Measurements from ENCODE around the gene TEX11. TPM values are rescaled to one million over a fixed set of nuclear protein-coding genes. Genes with fewer than 3 reads are reported as not detected.
"Not testable (repeated sequence)": the region's sequence is repeated elsewhere in the genome, so short reads cannot be mapped to it uniquely, and the experiment has no call there.

Gene TEX11
- total RNA-seq, 1 donor from 2014 or later, result not detected

DNA sequence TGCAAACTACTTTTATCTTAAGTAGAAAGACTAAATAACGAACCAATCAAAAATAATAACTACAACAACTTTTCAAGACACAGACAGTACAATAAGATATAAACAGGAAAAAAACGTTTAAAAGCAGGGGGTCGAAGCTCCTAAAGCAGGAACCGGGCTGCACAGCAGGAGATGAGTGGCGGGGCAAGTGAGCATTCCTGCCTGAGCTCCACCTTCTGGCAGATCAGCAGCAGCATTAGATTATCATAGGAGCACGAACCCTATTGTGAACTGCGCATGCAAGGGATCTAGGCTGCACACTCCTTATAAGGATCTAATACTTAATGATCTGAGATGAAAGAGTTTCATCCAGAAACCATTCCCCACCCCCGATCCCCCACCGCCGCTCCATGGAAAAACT is 146.2 kb downstream of the TEX11 start:
- DNase-seq (ENCODE audit: low read depth in 2 of 2), result no peak

DNA sequence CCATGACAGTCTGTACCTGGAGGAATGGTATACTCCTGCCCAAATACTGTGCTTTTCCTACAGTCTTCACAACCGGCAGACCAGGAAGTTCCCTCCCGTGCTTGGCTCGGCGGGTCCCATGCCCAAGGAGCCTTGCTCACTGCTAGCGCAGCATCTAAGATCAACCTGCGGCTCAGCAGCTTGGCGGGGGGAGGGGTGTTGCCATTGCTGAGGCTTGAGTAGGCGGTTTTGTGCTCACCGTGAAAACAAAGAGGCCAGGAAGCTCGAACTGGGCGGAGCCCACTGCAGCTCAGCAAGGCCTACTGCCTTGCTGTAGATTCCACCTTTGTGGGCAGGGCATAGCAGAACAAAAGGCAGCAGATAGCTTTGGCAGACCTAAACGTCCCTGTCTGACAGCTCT is 152.7 kb downstream of the TEX11 start:
- no peak for DNase-seq (ENCODE audit: low read depth in 2 of 2)

DNA sequence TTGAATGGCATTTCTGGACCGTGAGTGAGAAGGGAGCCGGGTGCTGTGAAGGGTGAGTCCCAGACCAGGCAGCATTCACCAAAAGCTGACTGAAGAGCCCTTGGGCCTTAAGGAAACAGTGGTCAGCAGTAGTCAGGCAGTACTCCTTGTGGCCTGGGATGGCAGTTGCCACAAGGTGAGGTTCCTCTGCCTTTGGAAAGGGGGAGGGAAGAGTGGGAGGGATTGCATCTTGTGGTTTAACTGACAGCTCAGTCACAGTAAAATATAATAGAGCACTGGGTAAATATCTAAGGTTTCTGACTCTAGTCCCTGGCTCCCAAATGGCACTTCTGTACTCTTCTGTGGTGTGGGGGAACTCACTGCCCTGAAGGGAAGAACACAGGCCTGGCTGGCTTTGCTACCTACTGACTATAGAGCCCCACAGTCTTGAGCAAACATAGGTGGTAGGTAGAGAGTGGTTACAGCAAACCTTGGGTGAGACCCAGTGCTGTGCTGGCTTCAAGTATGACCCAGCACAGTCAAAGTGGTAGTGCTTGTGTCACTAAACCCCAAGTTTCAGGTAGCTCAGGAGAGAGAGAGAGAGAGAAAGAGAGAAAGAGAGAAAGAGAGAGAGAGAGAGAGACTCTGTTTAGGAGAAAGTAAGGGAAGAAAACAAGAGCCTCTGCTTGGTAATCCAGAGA is 154.2 kb downstream of the TEX11 start:
- no peak for DNase-seq (ENCODE audit: low read depth in 2 of 2)

DNA sequence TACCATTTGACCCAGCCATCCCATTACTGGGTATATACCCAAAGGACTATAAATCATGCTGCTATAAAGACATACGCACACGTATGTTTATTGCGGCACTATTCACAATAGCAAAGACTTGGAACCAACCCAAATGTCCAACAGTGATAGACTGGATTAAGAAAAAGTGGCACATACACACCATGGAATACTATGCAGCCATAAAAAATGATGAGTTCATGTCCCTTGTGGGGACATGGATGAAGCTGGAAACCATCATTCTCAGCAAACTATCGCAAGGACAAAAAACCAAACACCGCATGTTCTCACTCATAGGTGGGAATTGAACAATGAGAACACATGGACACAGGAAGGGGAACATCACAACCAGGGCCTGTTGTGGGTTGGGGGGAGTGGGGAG is 174.7 kb downstream of the TEX11 start:
- DNase-seq (ENCODE audit: low read depth in 2 of 2), result not testable (repeated sequence)

DNA sequence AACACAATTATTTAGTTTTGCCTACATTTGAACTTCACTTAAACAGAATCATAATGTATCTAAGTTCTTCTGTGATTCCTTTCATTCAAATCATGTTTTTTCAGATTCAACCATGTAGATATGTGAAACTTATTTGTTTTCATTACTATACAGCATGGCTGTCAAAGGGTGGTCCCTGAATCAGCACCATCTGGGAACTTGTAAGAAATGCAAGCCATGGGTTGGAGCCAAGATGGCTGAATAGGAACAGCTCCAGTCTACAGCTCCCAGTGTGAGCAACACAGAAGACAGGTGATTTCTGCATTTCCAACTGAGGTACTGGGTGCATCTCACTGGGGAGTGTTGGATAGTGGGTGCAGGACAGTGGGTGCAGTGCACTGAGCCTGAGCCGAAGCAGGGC is 180.6 kb downstream of the TEX11 start:
- not testable (repeated sequence) for DNase-seq (ENCODE audit: low read depth in 2 of 2)

DNA sequence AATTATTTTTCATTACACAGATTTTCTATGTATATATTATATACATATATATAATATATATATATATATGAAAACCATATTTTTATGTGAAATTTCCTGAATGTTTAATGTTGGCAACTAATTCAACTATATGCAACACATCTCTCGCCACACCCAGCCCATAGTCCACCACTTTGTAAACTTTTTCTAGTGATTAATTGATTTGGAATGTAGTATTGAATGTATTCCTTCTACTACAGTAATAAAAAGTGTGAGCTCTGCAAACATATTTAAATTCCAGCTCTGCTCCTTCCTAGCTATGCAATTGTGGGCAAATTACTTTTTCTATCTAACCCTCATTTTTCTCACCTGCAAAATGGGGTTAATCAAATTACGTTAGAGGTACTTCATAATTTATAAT is 187.8 kb downstream of the TEX11 start:
- no peak for DNase-seq (ENCODE audit: low read depth in 2 of 2)

DNA sequence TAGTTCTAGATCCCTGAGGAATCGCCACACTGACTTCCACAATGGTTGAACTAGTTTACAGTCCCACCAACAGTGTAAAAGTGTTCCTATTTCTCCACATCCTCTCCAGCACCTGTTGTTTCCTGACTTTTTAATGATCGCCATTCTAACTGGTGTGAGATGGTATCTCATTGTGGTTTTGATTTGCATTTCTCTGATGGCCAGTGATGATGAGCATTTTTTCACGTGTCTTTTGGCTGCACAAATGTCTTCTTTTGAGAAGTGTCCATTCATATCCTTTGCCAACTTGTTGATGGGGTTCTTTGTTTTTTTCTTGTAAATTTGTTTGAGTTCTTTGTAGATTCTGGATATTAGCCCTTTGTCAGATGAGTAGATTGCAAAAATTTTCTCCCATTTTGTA is 197.2 kb downstream of the TEX11 start:
- DNase-seq (ENCODE audit: low read depth in 2 of 2), result not testable (repeated sequence)

DNA sequence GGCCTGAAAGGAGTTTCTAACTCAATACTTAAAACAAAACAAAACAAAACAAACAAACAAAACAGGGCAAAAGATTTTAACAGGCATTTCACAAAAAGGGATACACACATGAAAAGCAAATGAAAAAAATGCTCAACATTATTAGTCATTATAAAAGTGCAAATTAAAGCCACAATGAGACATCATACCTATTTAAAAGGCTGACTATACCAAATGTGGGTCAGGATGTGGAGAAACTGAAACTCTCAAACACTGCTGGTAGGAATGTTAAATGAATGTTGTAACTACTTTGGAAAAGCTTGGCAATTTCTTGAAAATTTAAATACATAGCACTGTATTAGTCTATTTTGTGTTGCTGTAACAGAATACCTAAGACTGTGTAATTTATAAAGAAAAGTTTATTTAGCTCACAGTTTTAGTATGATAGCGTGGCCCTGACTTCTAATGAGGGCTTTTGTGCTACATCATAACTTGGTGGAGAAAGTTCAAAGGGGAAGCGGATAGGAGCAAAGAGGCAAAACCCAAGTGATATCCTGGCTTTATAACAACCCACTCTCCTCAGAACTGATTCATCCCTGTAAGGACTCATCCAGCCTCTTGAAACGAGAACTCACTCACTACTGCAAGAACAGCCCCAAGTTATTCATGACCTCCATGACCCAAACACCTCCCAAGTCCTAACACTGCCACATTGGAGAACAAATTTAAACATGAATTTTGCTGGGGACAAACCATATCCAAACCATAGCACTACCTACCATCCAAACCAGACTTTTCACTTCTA is 214.0 kb downstream of the TEX11 start:
- DNase-seq (ENCODE audit: low read depth in 2 of 2), result no peak

DNA sequence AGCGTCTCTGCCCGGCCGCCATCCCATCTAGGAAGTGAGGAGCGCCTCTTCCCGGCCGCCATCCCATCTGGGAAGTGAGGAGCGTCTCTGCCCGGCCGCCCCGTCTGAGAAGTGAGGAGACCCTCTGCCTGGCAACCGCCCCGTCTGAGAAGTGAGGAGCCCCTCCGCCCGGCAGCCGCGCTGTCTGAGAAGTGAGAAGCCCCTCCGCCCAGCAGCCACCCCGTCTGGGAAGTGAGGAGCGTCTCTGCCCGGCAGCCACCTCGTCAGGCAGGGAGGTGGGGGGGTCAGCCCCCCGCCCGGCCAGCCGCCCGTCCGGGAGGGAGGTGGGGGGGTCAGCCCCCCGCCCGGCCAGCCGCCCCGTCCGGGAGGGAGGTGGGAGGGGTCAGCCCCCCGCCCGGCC is 229.1 kb downstream of the TEX11 start:
- not testable (repeated sequence) for DNase-seq (ENCODE audit: low read depth in 2 of 2)

DNA sequence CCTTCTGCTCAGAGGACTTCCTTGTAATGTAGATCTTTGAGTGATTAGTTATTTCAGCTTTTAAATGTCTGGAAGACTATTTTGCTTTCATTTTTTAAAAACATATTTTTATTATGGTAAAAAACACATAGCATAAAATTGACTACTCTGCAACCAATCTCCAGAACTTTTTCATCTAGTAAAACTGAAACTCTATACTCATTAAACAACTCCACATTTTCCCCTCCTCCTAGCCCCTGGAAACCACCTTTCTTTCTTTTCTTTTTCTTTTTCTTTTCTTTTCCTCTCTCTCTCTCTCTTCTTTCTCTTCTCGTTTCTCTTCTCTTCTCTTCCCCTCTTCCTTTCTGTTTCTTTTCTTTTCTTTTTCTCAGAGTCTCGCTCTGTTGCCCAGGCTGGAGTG is 233.2 kb downstream of the TEX11 start:
- DNase-seq (ENCODE audit: low read depth in 2 of 2), result no peak

DNA sequence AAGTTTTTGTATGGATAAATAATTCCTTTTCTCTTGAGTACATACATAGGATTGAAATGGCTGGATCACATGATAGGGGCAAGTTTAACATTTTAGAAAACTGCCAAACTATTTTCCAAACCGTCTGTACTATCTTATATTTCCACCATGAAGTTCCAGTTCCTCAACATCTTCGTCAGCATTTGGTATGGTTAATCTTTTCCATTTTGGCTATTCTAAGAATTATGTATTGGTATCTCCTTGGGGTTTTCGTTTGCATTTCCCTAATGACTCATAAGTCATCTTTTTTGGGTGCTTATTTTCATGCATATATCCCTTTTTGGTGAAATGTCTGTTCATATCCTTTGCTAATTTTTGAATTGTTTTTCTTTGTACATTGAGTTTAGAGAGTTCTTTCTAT is 236.2 kb downstream of the TEX11 start:
- no peak for DNase-seq (ENCODE audit: low read depth in 2 of 2)

DNA sequence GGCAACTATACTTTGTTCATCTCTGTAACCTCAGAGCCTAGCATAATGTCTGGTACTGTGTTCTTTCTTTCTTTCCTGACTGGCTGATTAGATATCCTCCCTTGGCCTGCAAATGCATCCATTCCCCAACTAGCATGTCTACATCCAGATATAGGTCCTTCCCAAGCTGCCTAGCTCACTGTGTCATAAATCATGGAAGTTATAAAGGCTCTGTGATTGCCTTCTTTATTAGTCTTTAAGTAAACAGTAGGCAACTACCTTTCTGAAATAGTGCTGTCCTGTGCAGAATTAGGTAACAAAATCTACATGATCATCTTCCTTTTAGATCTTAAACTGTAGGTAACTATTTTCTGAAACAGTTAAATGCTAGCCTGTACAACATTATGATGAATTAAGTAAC is 239.4 kb downstream of the TEX11 start:
- no peak for DNase-seq (ENCODE audit: low read depth in 2 of 2)

DNA sequence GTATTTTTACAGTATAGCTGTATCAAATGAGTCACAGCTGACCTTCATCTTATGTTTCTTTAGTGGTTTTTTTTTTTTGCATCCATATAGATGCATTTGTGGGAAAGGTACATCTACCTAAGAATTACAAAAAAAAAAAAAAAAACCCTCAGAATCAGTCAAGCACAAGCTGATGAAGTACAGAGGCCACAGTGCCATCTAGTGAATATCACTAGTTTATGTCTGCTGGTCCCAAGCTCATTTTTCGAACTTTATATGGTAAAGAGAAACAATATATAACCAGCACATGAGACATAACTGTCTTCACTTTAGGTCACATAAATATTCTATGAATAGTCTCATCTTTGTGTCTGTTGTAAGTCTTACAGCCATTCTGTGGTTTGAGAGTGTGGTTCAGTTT is 243.8 kb downstream of the TEX11 start:
- DNase-seq (ENCODE audit: low read depth in 2 of 2), result peak; percentile 39 to 52

DNA sequence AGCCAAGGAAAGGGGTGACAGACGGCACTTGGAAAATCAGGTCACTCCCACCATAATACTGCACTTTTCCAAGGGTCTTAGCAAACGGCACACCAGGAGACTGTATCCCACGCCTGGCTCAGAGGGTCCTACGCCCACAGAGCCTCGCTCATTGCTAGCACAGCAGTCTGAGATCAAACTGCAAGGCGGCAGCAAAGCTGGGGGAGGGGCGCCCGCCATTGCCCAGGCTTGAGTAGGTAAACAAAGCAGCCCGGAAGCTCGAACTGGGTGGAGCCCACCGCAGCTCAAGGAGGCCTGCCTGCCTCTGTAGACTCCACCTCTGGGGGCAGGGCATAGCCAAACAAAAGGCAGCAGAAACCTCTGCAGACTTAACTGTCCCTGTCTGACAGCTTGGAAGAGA is 247.4 kb downstream of the TEX11 start:
- not testable (repeated sequence) for DNase-seq (ENCODE audit: low read depth in 2 of 2)

DNA sequence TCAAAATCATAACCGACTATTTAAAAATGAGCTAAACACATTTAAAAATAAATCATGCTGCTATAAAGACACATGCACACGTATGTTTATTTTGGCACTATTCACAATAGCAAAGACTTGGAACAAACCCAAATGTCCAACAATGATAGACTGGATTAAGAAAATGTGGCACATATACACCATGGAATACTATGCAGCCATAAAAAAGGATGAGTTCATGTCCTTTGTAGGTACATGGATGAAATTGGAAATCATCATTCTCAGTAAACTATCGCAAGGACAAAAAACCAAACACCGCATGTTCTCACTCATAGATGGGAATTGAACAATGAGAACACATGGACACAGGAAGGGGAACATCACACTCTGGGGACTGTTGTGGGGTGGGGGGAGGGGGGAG is 251.0 kb downstream of the TEX11 start:
- DNase-seq (ENCODE audit: low read depth in 2 of 2), result not testable (repeated sequence)

DNA sequence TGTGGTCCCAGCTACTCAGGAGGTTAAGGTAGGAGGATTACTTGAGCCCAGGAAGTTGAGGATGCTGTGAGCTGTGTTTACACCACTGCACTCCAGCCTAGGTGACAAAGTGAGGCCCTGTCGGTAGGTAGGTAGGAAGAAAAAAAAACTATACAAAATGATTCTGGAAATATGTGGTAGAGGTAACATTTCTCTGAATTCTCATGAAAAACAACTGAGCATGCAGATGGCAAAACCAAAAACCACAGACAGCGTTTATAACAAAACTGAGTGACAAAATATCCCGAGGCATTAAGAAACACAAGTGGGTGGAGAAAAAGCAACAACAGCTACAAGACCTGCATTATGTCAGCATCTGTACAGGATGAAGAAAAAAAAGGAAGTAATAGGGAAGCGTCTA is 252.2 kb downstream of the TEX11 start:
- no peak for DNase-seq (ENCODE audit: low read depth in 2 of 2)

DNA sequence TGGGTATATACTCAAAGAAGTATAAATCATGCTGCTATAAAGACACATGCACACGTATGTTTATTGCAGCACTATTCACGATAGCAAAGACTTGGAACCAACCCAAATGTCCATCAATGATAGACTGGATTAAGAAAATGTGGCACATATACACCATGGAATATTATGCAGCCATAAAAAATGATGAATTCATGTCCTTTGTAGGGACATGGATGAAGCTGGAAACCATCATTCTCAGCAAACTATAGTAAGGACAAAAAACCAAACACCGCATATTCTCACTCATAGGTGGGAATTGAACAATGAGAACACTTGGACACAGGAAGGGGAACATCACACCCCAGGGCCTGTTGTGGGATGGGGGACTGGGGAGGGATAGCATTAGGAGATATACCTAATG is 260.6 kb downstream of the TEX11 start:
- not testable (repeated sequence) for DNase-seq (ENCODE audit: low read depth in 2 of 2)

DNA sequence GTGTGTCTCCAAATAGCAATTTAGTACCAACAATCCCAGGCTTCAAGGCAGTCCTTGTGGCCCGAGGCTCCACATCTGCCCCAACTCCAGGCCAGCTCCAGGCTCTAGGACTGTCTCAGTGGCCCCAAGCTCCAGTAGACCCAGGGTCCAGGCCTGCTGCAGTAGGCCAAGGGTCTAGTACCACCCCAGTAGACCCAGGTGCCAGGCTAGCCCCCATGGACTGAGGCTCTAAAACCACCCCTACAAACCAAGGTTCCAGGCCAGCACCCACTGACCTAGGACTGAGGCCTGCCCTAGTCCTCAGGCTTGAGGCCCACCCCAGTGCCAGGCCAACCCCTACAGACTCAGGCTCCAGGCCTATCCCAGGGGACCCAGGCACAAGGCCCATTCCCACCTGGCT is 272.3 kb downstream of the TEX11 start:
- DNase-seq (ENCODE audit: low read depth in 2 of 2), result no peak

DNA sequence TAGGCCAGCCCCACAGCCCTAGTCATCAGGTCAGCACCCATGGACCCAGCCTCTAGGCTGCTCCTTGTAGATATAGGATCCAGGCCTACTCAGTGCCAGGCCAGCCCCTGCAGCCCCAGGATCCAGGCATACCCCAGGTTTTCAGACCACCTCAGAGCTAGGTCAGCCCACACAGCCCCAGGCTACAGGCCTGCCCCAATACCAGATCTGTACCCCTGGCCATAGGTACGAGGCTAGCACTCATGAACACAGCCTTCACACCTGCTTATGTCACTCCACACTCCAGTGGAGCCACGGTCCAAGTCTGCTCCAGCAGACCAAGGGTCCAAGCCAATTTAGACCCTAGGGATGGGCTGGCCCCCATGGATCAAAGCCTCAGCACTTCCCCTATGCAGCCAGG is 272.8 kb downstream of the TEX11 start:
- DNase-seq (ENCODE audit: low read depth in 2 of 2), result no peak

DNA sequence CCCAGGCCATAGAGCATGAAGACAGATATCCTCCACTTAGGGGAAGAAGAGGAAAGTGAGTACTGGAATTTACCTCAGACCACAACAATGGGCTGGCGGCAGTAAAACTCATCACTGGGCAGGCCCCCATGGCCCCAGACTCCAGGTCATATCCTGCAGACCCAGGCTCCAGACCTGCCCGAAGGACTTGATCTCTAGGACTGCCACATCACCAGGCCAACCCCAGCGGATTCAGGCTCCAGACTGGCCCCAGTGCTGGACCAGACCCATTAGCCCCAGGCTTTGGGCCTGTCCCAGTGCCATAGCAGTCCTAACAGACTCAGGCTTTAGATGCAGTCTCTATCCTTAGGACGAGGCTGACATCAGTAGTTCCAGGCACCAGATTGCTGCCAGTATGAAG is 273.3 kb downstream of the TEX11 start:
- DNase-seq (ENCODE audit: low read depth in 2 of 2), result no peak

DNA sequence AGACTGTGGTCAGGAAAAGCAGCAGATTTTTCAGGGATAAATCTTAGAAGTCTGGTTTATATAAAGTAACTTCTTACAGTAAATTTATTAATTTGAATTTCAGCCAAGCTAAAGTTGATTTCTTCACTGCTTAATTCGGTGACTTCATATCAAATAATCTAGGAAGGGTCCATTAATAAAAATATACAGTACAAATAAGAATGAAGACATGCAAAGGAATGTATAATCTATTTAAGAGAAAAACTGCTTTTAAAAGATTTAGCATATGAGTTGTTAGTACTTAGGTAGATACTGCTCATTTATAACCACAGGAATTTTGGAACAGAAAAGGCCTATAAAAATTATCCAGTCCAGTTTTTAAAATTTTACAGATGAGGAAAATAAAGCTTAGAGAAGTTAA is 286.8 kb downstream of the TEX11 start:
- no peak for DNase-seq (ENCODE audit: low read depth in 2 of 2)

DNA sequence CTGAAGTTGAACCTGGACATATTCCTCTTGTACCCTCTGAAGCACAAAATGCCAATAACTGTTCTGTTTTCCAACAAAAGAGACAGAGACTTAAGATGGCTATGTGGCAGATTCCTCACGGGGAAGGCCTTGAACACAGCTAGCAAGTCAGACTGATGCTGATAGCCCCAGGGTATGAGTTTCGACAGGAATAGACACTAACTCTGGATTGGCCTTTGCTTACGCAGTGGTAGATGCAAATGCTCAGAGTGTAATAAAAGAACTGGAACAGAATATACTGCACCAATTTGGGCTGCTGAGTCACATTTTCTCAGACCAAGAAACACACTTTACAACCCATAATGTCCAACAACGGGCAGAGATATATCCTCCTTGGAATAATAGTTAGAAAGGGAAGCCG is 290.0 kb downstream of the TEX11 start:
- no peak for DNase-seq (ENCODE audit: low read depth in 2 of 2)

DNA sequence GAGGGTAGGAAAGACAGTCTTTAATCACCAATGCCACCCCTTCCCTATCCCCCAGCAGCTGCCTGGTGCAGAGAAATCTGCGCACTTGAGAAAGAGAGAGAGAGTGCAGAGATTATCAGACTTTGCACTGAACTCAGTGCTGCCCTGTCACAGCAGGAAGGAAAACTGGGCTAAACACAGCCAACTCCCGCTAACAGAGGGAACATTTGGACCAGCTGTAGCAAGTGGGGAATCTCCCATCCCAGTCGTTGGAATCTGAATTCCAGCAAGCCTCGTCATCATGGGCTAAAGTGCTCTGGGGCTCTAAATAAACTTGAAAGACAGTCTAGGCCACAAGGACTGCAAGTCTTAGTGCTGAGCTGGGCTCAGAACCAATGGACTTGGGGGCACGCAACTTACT is 295.2 kb downstream of the TEX11 start:
- no peak for DNase-seq (ENCODE audit: low read depth in 2 of 2)
